Keratinocyte (primary cell): ENCODE results near the gene TMCC1.

ENCODE experiments used
- CTCF ChIP-seq, 3 experiments: IDR thresholded peaks in 1 of 3; conservative IDR thresholded peaks in 1 of 3; optimal IDR thresholded peaks in 1 of 3; 2 replicates in 2 of 3; 3 replicates in 1 of 3; pipeline versions ENCODE3 to v1.5.1; 2011; ENCODE audit warnings: low read length in 3 of 3, mild to moderate bottlenecking in 3 of 3, moderate library complexity in 2 of 3, control low read depth in 1 of 3, inconsistent platforms in 1 of 3; ENCODE audit not compliant: insufficient read depth in 2 of 3; ENCODE audit errors: extremely low read depth in 1 of 3
- EZH2 ChIP-seq: IDR thresholded peaks from one replicate; pipeline ENCODE4 v1.6.1; 2012; ENCODE audit warnings: inconsistent platforms, mild to moderate bottlenecking, low read length, moderate library complexity

GRCh38 chr3:129739634-129740033 lies 153.9 kb downstream of the TMCC1 start:
- TF ChIP-seq CTCF (optimal IDR thresholded peaks at IDR 0.05 in 1 of 3, IDR thresholded peaks at IDR 0.05 in 1 of 3, conservative IDR thresholded peaks at IDR 0.05 in 1 of 3; ENCODE audit: extremely low read depth in 1 of 3, insufficient read depth in 2 of 3, low read length in 3 of 3) (no peak), EZH2 (no peak)
